ENCODE data around the gene PTPN7. TPM values are rescaled to one million over a fixed set of nuclear protein-coding genes. Genes with fewer than 3 reads are reported as not detected.

The PTPN7 gene
- total and polyA plus RNA-seq, 2 of the 13 experiments (the other 11 are each of a cell fraction or from before 2014, with no cell fraction given) = not detected

DNA sequence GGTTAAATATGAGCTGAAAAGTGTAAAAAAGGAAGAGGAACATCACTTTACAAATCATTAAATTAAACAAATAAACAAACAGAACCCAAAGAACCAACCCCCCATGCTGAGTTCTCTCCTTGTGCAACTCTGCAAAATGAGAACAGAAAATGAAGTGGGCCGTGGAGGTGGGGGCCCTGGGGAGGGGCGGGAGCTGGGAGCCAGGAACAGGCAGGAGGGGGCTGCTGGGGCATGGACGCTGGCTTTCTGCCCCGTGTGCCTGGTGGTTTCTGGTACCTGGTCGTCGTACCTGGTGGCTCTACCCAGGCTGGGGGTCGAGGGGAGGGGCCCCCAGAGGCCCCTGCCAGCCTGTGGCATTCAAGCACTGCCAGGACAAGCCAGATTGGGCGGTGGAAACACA is 26.9 kb downstream of the PTPN7 start:
- Histone ChIP-seq H3K27ac (ENCODE audit: extremely low read length, insufficient read depth, low read length) (no peak overlapping the region), H3K79me2 (ENCODE audit: insufficient read depth, low read length) (no peaks in the 10 kb centered on the region), H2AFZ (ENCODE audit: low read length) (no peak overlapping the region), H3K9me3 (ENCODE audit: low read length) (no peaks in the 10 kb centered on the region), H3K9ac (ENCODE audit: insufficient read depth, low read depth, low read length) (no peak overlapping the region), H3K27me3 (ENCODE audit: control insufficient read depth in 1 of 2, insufficient read depth in 2 of 2, low read length in 2 of 2) (no peaks in the 10 kb centered on the region), H3K4me2 (ENCODE audit: low read depth, low read length) (no peak overlapping the region), H4K20me1 (ENCODE audit: insufficient read depth, low read length) (0 out of 2 replicates have a peak, but pooled peaks cover 5% of the 10 kb centered on the region), H3K4me3 (replicated peaks in 1 of 3; ENCODE audit: insufficient read depth in 1 of 3, low read depth in 2 of 3, low read length in 3 of 3) (no peak overlapping the region), H3K36me3 (replicated peaks in 1 of 2; ENCODE audit: control insufficient read depth in 1 of 2, insufficient read depth in 2 of 2, low read length in 2 of 2) (peaks cover 0 to 2% of the 10 kb centered on the region in 2 experiments; a peak in 1 of 5 replicates), H3K4me1 (ENCODE audit: insufficient read depth, low read length) (0 out of 2 replicates have a peak, but pooled peaks cover 6% of the 10 kb centered on the region)
- in situ Hi-C loops (cut with HindIII; ENCODE audit: extremely low pct_ligation_motif_present, low pct_unique_long_range_greater_than_20kb) (loop anchor here (5.0 kb wide), 1 partner anchor 236 kb away; no protein-coding TSS in a partner anchor), intact Hi-C loops (cut with micrococcal nuclease; ENCODE audit: unreplicated experiment) (no loop called here)
- DNase-seq (ENCODE audit: low spot score) = no peak
- FAIRE-seq = no peak
- ChIA-PET POLR2A (no interaction called here), CTCF (ENCODE audit: low intra/inter-chr PET ratio, low total read pairs) (no interaction called here)
- TF ChIP-seq TCF7L2 (IDR thresholded peaks at IDR 0.05; ENCODE audit: low read depth, low read length) = no peak
- no peak for TF ChIP-seq MED13 (CRISPR knock-in tag; IDR thresholded peaks at IDR 0.05)
- TF ChIP-seq ZBTB10 (CRISPR knock-in tag; IDR thresholded peaks at IDR 0.05; ENCODE audit: borderline replicate concordance) = no peak
- no peak for TF ChIP-seq MZF1 (CRISPR knock-in tag; IDR thresholded peaks at IDR 0.05; ENCODE audit: borderline replicate concordance)
- no peak for TF ChIP-seq PRPF4 (IDR thresholded peaks at IDR 0.05; ENCODE audit: low read depth, low read length, poor library complexity, severe bottlenecking)
- no peak for TF ChIP-seq CAMTA2 (CRISPR knock-in tag; IDR thresholded peaks at IDR 0.05; ENCODE audit: borderline replicate concordance)
- no peak for TF ChIP-seq ZNF83 (CRISPR knock-in tag; IDR thresholded peaks at IDR 0.05; ENCODE audit: borderline replicate concordance)
- TF ChIP-seq ZNF460 (CRISPR knock-in tag; IDR thresholded peaks at IDR 0.05; ENCODE audit: borderline replicate concordance) = no peak
- no peak for TF ChIP-seq TEAD3 (CRISPR knock-in tag; optimal IDR thresholded peaks at IDR 0.05; ENCODE audit: borderline replicate concordance)
- TF ChIP-seq ZNF788 (CRISPR knock-in tag; IDR thresholded peaks at IDR 0.05; ENCODE audit: borderline replicate concordance) = no peak
- no peak for TF ChIP-seq ZBTB3 (CRISPR knock-in tag; IDR thresholded peaks at IDR 0.05; ENCODE audit: borderline replicate concordance, low read depth)
- TF ChIP-seq ZNF605 (CRISPR knock-in tag; IDR thresholded peaks at IDR 0.05) = no peak
- TF ChIP-seq MXD4 (CRISPR knock-in tag; IDR thresholded peaks at IDR 0.05) = no peak
- TF ChIP-seq ZNF256 (CRISPR knock-in tag; conservative IDR thresholded peaks at IDR 0.05) = no peak
- BruUV-seq (replicated peaks) = no TSS peak
- ATAC-seq = no peak
- WGBS (ENCODE audit: low lambda C conversion rate) = 93% methylated on average over 3 of the region's 8 CpGs
